ENCODE measurements around the gene EPHA8.

The EPHA8 gene

GRCh38 chr1:22562584-22563583, at the start of gene EPHA8:
Gene EPHA8 (plus strand): TSS chr1:22563489. CDS start chr1:22563636, 147 bp downstream.
- DNase-seq, result no peak

GRCh38 chr1:22516906-22517571, 46.2 kb upstream of the EPHA8 start:
- DNase-seq, result no peak

DNA sequence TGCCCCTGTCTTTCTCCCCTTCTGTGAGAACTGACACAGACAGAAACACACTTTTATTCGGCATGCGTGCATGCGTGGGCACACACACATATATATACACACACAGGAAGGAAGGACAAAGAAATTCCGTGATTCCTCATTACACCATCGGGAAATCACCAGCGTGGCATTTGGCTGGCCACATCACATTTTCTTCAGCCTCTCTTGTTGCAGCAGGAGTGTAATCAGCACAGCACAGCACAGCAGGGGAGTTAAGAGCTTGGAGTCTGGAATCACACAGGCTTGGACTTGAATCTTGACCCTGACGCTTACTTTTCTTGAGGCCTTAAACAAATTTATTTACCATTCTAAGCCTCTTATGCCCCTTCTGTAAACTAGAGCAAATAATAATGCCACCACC, 45.3 kb upstream of the EPHA8 start:
- DNase-seq, result no peak

DNA sequence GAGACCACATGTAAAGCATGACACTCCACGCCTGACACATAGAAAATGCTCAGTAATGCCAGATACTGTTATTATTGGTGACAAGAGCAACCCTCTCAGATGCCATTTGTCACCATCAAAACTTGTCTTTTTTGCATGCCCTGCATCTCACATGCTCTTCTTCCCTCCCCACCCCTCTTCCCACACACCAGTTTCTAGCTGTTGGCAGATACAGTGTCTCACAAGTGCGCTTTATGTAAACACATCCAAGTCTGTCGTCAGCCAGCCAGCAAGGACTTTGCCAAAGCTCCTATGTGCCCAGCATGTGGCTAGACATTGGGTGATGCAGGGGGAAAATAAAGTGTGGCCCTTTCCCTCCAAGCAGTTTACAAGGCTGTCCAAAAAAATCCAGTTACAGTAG, 44.9 kb upstream of the EPHA8 start:
- DNase-seq, result no peak

- no peak for DNase-seq
Measured at GRCh38 chr1:22520871-22521270, 42.4 kb upstream of the EPHA8 start.

DNA sequence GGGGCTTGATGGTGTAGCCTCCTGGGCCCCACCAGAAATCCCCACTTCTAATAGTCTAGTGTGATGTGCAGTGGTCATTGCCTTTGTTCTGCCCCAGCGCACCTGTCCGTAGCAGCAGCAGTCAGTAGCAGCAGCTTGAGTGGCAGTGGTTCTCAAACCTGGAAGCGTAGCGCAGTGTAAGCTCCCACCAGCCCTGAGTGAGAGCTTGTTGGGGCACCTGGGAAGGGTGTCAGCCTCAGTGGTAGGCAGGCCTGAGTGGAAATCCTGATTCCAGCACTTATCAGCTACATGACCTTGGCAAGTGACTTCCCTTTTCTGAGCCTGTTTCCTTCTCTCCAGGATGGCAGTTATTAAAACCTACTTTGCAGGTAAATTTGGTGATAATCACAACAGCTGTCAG, 41.6 kb upstream of the EPHA8 start:
- DNase-seq, result no peak

DNA sequence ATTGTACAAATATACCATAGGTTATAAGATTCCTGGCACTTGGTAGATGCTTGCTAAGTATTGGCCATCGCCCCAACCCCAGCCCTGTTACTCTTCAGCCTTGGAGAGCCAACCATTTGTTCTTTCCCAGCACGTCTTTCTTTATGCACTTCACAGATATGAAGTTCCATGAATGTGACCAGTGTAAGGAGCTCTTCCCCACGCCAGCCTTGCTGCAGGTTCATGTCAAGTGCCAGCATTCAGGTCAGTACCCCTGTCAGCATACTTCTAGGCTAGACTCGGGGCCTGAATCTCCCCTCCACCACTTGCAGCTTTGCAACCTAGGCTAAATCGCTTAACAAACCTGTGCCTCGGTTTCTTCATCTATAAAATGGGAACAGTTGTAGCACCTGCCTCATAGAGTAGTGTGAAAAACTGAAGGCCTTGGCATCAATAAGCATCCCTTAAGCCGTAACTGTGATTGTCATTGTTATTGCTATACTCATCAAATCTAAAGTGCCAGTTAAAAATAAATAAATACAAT, 41.0 kb upstream of the EPHA8 start:
- no peak for DNase-seq

GRCh38 chr1:22524481-22524880, 38.8 kb upstream of the EPHA8 start:
- DNase-seq, result no peak

DNA sequence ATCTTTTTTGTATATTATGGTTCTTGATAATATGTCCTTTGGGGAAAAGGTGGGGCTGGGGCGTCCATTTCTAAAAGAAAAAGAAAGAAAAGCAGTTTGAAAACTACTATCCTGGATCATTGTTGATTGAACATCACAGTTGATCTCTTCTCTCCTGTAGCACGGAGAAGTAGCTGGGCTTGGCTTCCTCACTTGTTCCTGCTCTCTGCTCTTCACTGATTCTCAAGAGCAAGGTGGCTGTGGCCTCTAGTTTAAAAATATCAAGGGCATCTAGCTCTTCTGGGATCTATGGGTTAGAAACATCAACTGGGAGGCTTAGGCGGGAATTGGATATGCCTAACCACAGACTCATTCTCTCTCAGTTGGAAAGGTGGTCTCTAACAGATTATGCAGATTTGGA, 38.1 kb upstream of the EPHA8 start:
- DNase-seq, result no peak

DNA sequence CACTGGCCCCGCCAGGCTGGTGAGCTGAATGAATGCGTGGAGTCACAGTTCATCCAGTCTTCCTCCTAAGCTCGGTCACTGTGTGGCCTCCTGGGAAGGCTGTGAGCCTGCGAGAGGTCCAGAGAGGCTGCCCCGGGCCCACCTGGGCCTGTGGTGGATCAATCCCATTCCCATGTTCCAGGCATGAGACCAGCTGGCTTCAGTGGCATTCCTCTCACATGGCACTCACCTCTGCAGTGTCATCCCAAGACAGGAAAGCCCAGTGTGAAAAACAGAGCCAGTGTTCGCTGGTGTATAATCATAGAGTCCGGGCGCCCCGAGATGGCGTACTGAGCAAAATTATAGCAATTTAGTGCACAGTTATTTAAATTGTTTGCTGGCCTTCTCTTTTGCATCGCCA, 37.6 kb upstream of the EPHA8 start:
- no peak for DNase-seq

DNA sequence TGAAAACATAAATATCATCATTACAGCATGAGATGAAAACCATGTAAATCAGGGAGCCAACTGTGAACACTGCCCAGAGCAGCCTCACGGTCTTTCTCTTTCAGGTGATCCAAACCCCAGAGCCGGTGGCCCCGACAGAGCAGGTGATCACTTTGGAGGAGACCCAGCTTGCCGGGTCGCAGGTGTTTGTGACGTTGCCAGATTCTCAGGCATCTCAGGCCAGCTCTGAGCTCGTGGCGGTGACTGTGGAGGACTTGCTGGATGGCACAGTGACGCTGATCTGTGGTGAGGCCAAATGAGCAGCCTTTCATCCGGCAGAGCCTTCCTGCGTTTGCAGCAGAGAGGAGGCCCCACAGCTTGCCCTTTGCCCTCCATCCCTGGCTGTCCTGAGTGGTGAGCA, 37.2 kb upstream of the EPHA8 start:
- no peak for DNase-seq

DNA sequence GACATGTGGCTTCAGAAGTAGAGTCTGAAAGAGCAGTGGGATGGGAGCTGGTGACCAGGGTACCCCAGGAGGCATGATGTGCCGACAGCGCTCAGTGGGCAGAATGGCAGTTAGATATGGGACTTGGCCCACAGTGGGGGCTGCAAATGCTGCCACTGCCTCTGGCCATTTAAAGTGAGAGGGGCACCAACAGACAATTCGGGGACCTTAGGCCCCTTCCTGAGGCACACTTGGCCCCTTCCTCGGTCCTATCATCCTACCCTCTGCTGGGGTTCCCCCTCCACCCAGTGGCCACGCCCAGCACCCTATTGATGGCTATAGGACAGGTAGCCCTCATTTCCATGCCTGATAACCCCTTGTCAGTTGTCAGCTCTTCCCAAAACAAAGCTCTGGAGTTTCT, 36.6 kb upstream of the EPHA8 start:
- no peak for DNase-seq

GRCh38 chr1:22527122-22527521, 36.2 kb upstream of the EPHA8 start:
- DNase-seq, result no peak

- no peak for DNase-seq
Measured at GRCh38 chr1:22527555-22528296, 35.6 kb upstream of the EPHA8 start.

- DNase-seq, result no peak
Measured at GRCh38 chr1:22528451-22528850, 34.8 kb upstream of the EPHA8 start.

GRCh38 chr1:22529901-22530621, 33.2 kb upstream of the EPHA8 start:
- no peak for DNase-seq

GRCh38 chr1:22530715-22531114, 32.6 kb upstream of the EPHA8 start:
- DNase-seq, result no peak

DNA sequence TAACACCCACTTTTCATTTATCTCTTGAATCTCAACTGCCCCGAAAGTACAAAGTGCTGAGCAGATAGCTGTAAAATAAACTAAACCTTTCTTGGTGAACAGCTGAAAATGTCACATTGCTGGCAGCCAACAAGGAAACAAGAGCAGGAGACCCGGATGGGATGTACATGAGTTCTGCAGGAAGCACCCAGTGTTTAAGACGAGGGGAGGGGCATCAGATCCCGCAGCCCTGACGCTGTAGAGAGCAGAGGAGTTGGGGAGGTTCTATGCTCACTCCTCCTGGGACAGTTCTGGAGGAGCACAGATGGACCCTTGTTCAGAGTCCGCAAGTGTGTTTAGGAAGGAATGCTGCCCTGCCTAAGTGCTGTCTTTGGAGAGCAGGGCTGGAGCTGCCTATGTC, 32.0 kb upstream of the EPHA8 start:
- DNase-seq, result no peak

GRCh38 chr1:22533244-22533895, 29.9 kb upstream of the EPHA8 start:
- no peak for DNase-seq

- DNase-seq, result no peak
Measured at GRCh38 chr1:22534951-22535350, 28.3 kb upstream of the EPHA8 start.

GRCh38 chr1:22535399-22535798, 27.9 kb upstream of the EPHA8 start:
- no peak for DNase-seq

GRCh38 chr1:22536506-22536905, 26.8 kb upstream of the EPHA8 start:
- no peak for DNase-seq
